Peyer's patch (tissue), 4 donors: Measurements from ENCODE around the gene DYRK1A. TPM values are rescaled to one million over a fixed set of nuclear protein-coding genes. Genes with fewer than 3 reads are reported as not detected.

ENCODE experiments used
- DNase-seq, 3 donors: peaks; one replicate each; pipeline ENCODE4 v3.0.0-alpha.2; 2017 to 2019
- H3K27ac ChIP-seq, 4 donors: fragments of 200-600 bp; sonication (generic); one replicate each; pipeline ENCODE4 v1.5.1; 2016 to 2019
- H3K27me3 ChIP-seq, 2 donors: fragments of 200-600 bp; sonication (generic); one replicate each; pipeline ENCODE4 v1.5.1; 2019
- H3K36me3 ChIP-seq, 3 donors: fragments of 200-600 bp; sonication (generic); one replicate each; pipeline ENCODE4 v1.5.1; 2016 to 2019
- H3K4me1 ChIP-seq, 4 donors: fragments of 200-600 bp; sonication (generic); one replicate each; pipeline ENCODE4 v1.5.1; 2016 to 2019
- H3K4me3 ChIP-seq, 4 donors: fragments of 200-600 bp; sonication (generic); 1 replicate in 3 of 4; 2 replicates in 1 of 4; pipeline ENCODE4 v1.5.1; 2016 to 2019; ENCODE audit warnings: mild to moderate bottlenecking in 1 of 4
- H3K9me3 ChIP-seq, 4 donors: fragments of 200-600 bp; sonication (generic); one replicate each; pipeline ENCODE4 v1.5.1; 2016 to 2019; ENCODE audit warnings: mild to moderate bottlenecking in 1 of 4
- POLR2A ChIP-seq, 2 donors: fragments of 450-650 bp; IDR thresholded peaks; one replicate each; pipeline ENCODE4 v1.5.1; 2017; ENCODE audit warnings: antibody characterized with exemption in 2 of 2, mild to moderate bottlenecking in 2 of 2, moderate library complexity in 2 of 2
- total RNA-seq, 4 donors: library from RNA; depleted of rRNA; stranded (reverse); fragments of >200 nt; gene quantifications; one replicate each; pipeline ENCODE4 v1.1.0, GENCODE V29; 2016
- TF ChIP-seq, protein P1 (sequence below), 6 experiments: fragments of 450-650 bp in 4 of 6; fragments of 200-600 bp in 2 of 6; sonication (generic) in 1 of 6; IDR thresholded peaks; one replicate each; pipeline ENCODE4 v1.5.1; 2017 to 2019; ENCODE audit warnings: antibody characterized with exemption in 6 of 6, mild to moderate bottlenecking in 3 of 6, moderate library complexity in 1 of 6

Gene DYRK1A
- total RNA-seq, 4 donors from 2014 or later: 68.8 to 133 (median 81.3) TPM

DNA sequence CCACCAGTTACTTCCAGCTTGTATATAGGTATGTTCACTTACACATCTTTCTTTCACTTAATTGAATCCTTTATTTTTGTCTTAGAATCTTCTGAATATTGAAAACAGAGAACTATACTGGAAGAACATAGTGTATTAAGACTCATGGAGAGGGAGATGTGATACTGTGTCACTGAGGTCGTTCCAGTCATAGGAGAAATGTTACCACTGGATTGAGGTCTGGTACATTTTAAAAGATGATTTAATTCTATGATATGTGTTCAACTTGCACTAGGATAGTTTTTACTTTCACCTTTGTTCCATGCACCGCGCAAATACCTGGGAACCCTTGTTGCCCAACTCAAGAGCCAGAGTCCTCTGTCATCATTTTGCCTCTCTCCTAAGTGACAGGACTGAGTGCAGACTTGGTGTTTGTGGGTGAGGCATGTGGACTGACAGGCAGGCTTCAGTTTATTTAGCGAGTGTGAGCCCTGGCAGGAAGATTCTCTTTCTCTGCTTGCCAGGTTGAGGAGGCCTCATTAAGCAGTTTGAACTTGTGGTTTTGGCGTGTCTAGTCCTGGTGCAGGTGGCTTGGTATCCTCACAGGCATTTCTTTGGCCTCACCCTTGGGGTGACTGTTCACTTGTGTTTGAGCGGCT, 63.7 kb downstream of the DYRK1A start:
- no peaks in the 10 kb centered on the region for H3K27me3 ChIP-seq
- H3K4me3 ChIP-seq: no peak overlapping the region
- no peaks in the 10 kb centered on the region for H3K9me3 ChIP-seq
- no peak for DNase-seq
- H3K27ac ChIP-seq: no peak overlapping the region
- H3K4me1 ChIP-seq: peaks cover 0 to 15% (median under 1%) of the 10 kb centered on the region in 4 donors
- TF ChIP-seq, protein P1, sequence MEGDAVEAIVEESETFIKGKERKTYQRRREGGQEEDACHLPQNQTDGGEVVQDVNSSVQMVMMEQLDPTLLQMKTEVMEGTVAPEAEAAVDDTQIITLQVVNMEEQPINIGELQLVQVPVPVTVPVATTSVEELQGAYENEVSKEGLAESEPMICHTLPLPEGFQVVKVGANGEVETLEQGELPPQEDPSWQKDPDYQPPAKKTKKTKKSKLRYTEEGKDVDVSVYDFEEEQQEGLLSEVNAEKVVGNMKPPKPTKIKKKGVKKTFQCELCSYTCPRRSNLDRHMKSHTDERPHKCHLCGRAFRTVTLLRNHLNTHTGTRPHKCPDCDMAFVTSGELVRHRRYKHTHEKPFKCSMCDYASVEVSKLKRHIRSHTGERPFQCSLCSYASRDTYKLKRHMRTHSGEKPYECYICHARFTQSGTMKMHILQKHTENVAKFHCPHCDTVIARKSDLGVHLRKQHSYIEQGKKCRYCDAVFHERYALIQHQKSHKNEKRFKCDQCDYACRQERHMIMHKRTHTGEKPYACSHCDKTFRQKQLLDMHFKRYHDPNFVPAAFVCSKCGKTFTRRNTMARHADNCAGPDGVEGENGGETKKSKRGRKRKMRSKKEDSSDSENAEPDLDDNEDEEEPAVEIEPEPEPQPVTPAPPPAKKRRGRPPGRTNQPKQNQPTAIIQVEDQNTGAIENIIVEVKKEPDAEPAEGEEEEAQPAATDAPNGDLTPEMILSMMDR (IDR thresholded peaks at IDR 0.05): no peak
- TF ChIP-seq POLR2A (IDR thresholded peaks at IDR 0.05): no peak
- H3K36me3 ChIP-seq: no peaks in the 10 kb centered on the region

DNA sequence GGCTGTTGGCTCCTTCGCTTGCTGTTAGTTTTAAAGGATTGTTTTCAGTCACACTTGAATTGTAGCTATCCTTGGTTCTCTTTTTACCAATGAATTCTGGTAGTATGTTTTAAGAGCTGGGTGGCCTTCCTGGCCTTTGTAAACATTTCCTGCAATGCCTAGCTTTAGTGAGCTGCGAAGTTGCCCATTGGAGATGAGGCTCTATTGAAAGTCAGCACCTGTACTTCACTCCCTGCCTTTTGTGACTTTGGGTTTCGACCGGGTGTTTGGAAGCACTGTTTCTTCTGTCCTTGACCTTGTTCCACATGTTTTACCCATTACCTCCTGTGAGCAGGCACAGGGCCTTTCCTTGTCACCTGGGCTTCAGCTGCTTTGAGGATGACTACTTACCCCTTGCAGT, 64.7 kb downstream of the DYRK1A start:
- H3K27me3 ChIP-seq: no peaks in the 10 kb centered on the region
- no peak overlapping the region for H3K4me3 ChIP-seq
- H3K36me3 ChIP-seq: no peaks in the 10 kb centered on the region
- H3K4me1 ChIP-seq: peaks cover 0 to 25% (median 2%) of the 10 kb centered on the region in 4 donors
- TF ChIP-seq POLR2A (IDR thresholded peaks at IDR 0.05): no peak
- TF ChIP-seq, protein P1 (IDR thresholded peaks at IDR 0.05): no peak
- no peak overlapping the region for H3K27ac ChIP-seq
- no peaks in the 10 kb centered on the region for H3K9me3 ChIP-seq
- no peak for DNase-seq

DNA sequence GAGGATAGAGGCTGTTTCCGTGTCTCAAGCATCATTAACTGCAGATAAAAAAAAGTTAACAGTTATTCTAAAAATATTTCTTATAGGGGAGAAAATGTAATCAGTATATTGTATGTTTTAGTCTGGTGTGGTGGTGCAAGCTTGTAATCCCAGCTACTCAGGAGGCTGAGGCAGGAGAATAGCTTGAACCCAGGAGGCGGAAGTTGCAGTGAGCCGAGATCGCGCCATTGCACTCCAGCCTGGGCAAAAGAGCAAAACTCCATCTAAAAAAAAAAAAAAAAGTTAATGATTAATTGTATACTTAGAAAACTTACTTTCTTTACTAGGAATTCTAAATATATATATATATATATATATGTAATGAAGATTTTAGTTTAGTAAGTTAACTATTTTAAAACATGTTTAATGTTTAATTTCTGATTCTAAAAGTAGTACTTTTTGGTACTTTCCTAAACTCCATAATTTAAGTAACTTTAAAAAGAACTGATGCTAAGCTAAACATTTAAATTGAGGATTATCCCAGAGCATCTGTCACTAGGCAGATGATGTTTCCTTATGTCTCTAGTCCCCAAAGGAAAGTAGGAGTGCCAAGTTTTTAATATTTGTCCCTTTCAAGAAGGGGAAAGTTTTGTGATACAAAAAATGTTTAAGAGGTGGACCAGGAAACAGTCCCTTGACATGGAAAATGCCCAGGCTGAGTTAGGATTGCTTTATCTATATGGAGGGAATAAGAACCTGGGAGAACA, 66.3 kb downstream of the DYRK1A start:
- TF ChIP-seq, protein P1 (IDR thresholded peaks at IDR 0.05): no peak
- TF ChIP-seq POLR2A (IDR thresholded peaks at IDR 0.05): no peak
- no peak for DNase-seq
- H3K36me3 ChIP-seq: no peaks in the 10 kb centered on the region
- H3K27ac ChIP-seq: no peak overlapping the region
- no peaks in the 10 kb centered on the region for H3K9me3 ChIP-seq
- no peaks in the 10 kb centered on the region for H3K27me3 ChIP-seq
- peaks cover 0 to 27% (median 2%) of the 10 kb centered on the region in 4 donors for H3K4me1 ChIP-seq
- no peak overlapping the region for H3K4me3 ChIP-seq

DNA sequence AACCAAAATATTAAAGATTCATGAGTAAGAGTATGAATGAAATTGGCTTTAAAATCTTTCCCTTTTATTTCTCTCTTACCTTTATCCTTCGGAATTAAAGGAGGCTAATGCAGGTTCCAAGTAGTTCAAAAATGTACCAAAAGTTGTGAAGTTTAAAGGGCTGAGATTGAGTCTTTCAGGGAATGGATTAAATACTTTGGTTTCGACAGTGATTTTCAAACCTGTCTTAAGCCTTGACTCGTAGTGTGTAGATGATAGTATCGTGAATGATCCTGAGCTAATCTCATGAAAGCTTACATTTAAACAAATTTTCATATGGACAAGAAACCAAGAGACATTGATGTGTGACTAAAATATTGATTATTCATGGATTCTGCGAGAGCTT, 66.9 kb downstream of the DYRK1A start:
- DNase-seq: no peak
- Histone ChIP-seq H3K36me3 (no peaks in the 10 kb centered on the region), H3K4me3 (no peak overlapping the region), H3K27me3 (no peaks in the 10 kb centered on the region), H3K9me3 (no peaks in the 10 kb centered on the region), H3K4me1 (peaks cover 0 to 27% (median 2%) of the 10 kb centered on the region in 4 donors), H3K27ac (no peak overlapping the region)
- no peak for TF ChIP-seq POLR2A (IDR thresholded peaks at IDR 0.05)
- TF ChIP-seq, protein P1 (IDR thresholded peaks at IDR 0.05): no peak

DNA sequence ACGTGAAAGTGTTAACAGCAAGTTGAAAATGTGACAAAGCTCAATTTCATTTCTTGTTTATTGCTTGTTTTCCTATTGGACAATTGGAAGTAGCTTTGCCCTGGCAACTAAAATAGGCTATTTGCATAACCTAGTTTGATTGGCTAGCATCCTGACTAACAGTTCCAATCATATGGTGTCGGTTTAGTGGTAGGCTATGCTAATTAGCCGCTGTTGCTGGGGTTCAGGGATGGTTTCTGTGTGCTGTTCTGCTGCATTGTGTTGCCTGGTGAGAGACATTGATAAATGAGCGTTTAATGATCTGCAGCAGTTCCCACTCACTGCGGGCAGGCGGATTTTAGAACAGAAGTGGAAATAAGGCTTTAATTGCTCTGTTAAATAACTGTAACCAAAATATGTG, 68.5 kb downstream of the DYRK1A start:
- Histone ChIP-seq H3K27me3 (no peaks in the 10 kb centered on the region), H3K4me1 (peaks cover 0 to 27% (median 2%) of the 10 kb centered on the region in 4 donors), H3K27ac (no peak overlapping the region), H3K4me3 (no peak overlapping the region), H3K9me3 (no peaks in the 10 kb centered on the region), H3K36me3 (no peaks in the 10 kb centered on the region)
- TF ChIP-seq, protein P1 (IDR thresholded peaks at IDR 0.05): no peak
- TF ChIP-seq POLR2A (IDR thresholded peaks at IDR 0.05): no peak
- DNase-seq: peak in 2 of 3 donors; percentile 33 to 59
